H1 (cell line): Measurements from ENCODE around the gene MCF2L. TPM values are rescaled to one million over a fixed set of nuclear protein-coding genes. Genes with fewer than 3 reads are reported as not detected.

Source experiments
- CBX5 ChIP-seq: fragments of 300-800, 300-1000 bp; sonication (generic); IDR thresholded peaks from 2 replicates; pipeline ENCODE4 v1.7.1; 2016; ENCODE audit warnings: antibody characterized with exemption, low read length, low read depth
- NRF1 ChIP-seq: IDR thresholded peaks from 2 replicates; pipeline ENCODE4 v1.6.1; 2011; ENCODE audit warnings: mild to moderate bottlenecking, low read depth, low read length, improper control_type of control experiment
- SAP30 ChIP-seq: fragments of 300-600 bp; sonication (generic); IDR thresholded peaks from 2 replicates; pipeline ENCODE4 v1.7.1; 2012; ENCODE audit warnings: low read length, moderate library complexity, mild to moderate bottlenecking, inconsistent platforms; ENCODE audit not compliant: insufficient read depth, insufficient replicate concordance
- TAF1 ChIP-seq: IDR thresholded peaks from 2 replicates; pipeline ENCODE4 v1.6.1; 2011; ENCODE audit warnings: mild to moderate bottlenecking, low read depth, low read length
- polyA plus RNA-seq, 7 experiments: library from polyadenylated mRNA; depleted of rRNA in 3 of 7; stranded (reverse) in 5 of 7; unstranded in 2 of 7; fragments of >200 nt in 5 of 7; fragments of 200-250 nt in 2 of 7; gene quantifications; 1 replicate in 5 of 7; 2 replicates in 1 of 7; 4 replicates in 1 of 7; pipeline versions ENCODE4 v1.2.1 to v1.2.3, GENCODE V29; 2011 to 2013; ENCODE audit warnings: missing spikeins in 2 of 7, mixed read lengths in 2 of 7
- total RNA-seq: library from RNA; stranded (reverse); fragmentation: NEBNext Ultra II Directional; extraction: Animal tissue kit (Norgen Biotek cat#: 25700); gene quantifications from 2 replicates; pipeline ENCODE4 v1.2.1, GENCODE V29; 2021

Gene MCF2L
- total and polyA plus RNA-seq, 2 of the 8 experiments (the other 6 are each of a cell fraction or from before 2014, with no cell fraction given), result 10.1 to 24.4 TPM

GRCh38 chr13:112977091-112977490, 8.1 kb downstream of the MCF2L start (continued):
- TF ChIP-seq CBX5, result no peak
- no peak for TF ChIP-seq TAF1
- TF ChIP-seq SAP30, result no peak
- TF ChIP-seq NRF1, result no peak
